NCI-H2196 treated with DMSO at 0.1 percent for 48 hours (cell line): ENCODE results near the gene ESYT1.

Source experiments
- DNase-seq: peaks from one replicate; lab custom pipeline; 2025; ENCODE audit not compliant: unreplicated experiment; lab: John Stamatoyannopoulos, UW

Gene ESYT1

GRCh38 chr12:56128670-56129205 is 671 bp downstream of the ESYT1 start:
- no peak for DNase-seq

GRCh38 chr12:56129206-56129941 is 1.3 kb downstream of the ESYT1 start:
- no peak for DNase-seq

- DNase-seq: no peak
Observed at GRCh38 chr12:56129942-56130495, 2.0 kb downstream of the ESYT1 start.

GRCh38 chr12:56130876-56131275 is 2.8 kb downstream of the ESYT1 start:
- DNase-seq: no peak

GRCh38 chr12:56134897-56135296 is 6.8 kb downstream of the ESYT1 start:
- DNase-seq: no peak

GRCh38 chr12:56137853-56138571 is 9.9 kb downstream of the ESYT1 start:
- DNase-seq: no peak

GRCh38 chr12:56141946-56142784 is 14.1 kb downstream of the ESYT1 start:
- DNase-seq: no peak

GRCh38 chr12:56143217-56143616 is 15.2 kb downstream of the ESYT1 start:
- no peak for DNase-seq

GRCh38 chr12:56143870-56144269 is 15.8 kb downstream of the ESYT1 start:
- no peak for DNase-seq

GRCh38 chr12:56145217-56145616 is 17.1 kb downstream of the ESYT1 start:
- no peak for DNase-seq

GRCh38 chr12:56146492-56147460 is 18.7 kb downstream of the ESYT1 start:
- no peak for DNase-seq

- DNase-seq: no peak
Observed at GRCh38 chr12:56150563-56150962, 22.5 kb downstream of the ESYT1 start.

GRCh38 chr12:56151672-56152131 is 23.6 kb downstream of the ESYT1 start:
- DNase-seq: peak; percentile 17

GRCh38 chr12:56152132-56152755 is 24.2 kb downstream of the ESYT1 start, which contains the start of gene MYL6B:
MYL6B (plus strand) TSS chr12:56152587; CDS start chr12:56153919, 1,332 bp downstream.
- DNase-seq: peak; percentile 86

- no peak for DNase-seq
Observed at GRCh38 chr12:56152756-56153677, 24.9 kb downstream of the ESYT1 start.

- DNase-seq: no peak
Observed at GRCh38 chr12:56153678-56154065, 25.6 kb downstream of the ESYT1 start.

- DNase-seq: no peak
Observed at GRCh38 chr12:56154246-56154771, 26.2 kb downstream of the ESYT1 start.

- no peak for DNase-seq
Observed at GRCh38 chr12:56154818-56155217, 26.8 kb downstream of the ESYT1 start.
